GM10266 (cell line): ENCODE data around the gene NOSIP.

Experiments
- DNase-seq: peaks from one replicate; pipeline ENCODE4 v3.0.0; 2012; ENCODE audit errors: extremely low spot score
- CTCF ChIP-seq: IDR thresholded peaks from 2 replicates; pipeline ENCODE4 v1.5.1; 2012; ENCODE audit warnings: mild to moderate bottlenecking, low read depth; ENCODE audit not compliant: control insufficient read depth, insufficient read depth; ENCODE audit errors: missing control alignments

Gene NOSIP

GRCh38 chr19:49579947-49580263 lies 451 bp downstream of the NOSIP start:
- TF ChIP-seq CTCF = no peak
- no peak for DNase-seq

DNA sequence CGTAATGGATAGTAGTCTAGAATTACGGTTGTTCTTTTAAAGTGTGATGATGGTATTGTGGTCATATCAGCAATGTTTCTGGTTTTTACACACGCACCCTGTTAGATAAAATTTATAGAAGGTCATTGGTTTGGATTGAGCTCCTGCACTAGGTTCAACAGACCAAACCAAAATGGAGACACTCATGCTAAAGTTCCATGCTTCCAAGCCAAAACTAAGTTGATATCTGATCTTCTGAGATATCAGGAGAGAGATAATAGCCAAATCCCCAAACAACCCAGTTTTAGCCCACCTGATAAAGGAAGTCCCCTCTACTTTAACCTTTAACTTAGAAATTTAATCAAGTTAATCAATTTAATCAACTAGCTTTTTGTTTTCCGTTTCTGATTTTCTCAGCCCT lies 1.2 kb downstream of the NOSIP start:
- TF ChIP-seq CTCF = no peak
- no peak for DNase-seq

DNA sequence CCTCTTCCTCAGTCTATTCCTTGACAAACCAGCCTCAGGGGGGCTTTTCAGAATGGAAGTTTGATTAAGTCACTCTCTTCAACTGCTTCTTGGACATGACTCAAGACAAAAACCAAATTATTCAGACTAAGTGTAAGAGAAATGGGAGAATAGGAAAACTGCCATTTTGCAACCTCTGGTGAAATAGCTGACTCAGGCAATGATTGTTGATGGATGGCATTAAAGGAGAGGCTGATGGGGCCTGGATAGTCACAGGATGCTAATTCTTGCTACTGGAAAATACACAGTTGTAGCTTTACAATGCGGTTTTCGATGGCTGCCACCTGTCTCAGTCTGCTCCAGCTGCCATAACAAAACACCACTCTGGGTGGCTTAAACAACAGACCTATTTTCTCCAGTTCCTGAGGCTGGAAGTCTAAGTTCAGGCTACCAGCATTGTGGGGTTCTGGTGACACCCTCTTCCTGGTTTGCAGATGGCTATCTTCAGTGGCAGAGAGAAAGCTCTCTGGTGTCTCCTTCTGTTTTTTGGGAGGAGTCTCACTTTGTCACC lies 6.1 kb downstream of the NOSIP start:
- DNase-seq = no peak
- no peak for TF ChIP-seq CTCF

DNA sequence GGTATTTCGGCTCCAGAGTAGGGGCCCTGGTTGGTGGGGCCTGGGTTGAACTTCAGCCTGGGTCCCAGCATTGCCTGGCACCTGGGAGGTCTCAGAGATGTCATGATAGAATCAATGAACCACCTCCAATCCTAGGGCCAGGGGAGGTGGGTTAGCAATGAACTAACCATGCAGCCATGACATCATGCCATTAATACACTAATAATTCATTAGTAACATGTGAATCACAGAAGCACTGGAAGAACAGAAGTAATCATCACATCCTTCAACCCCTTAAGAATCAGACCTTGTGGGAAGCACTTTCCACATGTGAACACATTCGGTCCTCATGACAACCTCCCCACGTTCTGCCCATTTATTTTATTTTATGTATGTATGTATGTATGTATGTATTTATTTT lies 6.9 kb downstream of the NOSIP start:
- no peak for TF ChIP-seq CTCF
- DNase-seq = no peak

GRCh38 chr19:49573009-49573408 lies 7.3 kb downstream of the NOSIP start:
- TF ChIP-seq CTCF = no peak
- DNase-seq = no peak

DNA sequence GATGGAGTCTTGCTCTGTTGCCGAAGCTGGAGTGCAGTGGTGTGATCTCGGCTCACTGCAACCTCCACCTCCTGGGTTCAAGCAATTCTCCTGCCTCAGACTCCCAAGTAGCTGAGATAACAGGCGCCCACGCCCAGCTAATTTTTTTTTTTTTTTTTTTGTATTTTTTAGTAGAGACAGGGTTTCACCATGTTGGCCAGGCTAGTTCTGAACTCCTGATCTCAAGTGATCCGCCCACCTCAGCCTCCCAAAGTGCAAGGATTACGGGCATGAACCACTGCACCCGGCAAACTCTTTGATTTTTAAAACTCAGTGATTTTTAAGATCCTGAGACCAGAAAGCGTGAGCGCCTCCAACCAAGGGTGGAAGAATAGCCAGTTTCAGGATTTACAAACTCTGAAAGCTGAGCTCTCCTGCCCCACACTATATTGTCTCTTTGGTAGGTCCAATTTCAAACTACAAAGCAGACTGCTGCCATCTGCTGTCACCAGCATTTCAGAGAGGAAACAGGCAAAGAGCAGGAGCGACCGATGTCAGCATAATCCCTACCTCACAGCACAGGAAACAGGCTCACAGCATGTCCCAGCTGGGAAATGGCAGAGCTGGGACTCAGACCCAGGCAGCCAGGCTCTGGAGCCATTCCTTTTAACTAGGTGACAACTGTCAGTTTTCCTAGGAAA lies 9.2 kb downstream of the NOSIP start:
- no peak for DNase-seq
- TF ChIP-seq CTCF = peak; percentile 30

DNA sequence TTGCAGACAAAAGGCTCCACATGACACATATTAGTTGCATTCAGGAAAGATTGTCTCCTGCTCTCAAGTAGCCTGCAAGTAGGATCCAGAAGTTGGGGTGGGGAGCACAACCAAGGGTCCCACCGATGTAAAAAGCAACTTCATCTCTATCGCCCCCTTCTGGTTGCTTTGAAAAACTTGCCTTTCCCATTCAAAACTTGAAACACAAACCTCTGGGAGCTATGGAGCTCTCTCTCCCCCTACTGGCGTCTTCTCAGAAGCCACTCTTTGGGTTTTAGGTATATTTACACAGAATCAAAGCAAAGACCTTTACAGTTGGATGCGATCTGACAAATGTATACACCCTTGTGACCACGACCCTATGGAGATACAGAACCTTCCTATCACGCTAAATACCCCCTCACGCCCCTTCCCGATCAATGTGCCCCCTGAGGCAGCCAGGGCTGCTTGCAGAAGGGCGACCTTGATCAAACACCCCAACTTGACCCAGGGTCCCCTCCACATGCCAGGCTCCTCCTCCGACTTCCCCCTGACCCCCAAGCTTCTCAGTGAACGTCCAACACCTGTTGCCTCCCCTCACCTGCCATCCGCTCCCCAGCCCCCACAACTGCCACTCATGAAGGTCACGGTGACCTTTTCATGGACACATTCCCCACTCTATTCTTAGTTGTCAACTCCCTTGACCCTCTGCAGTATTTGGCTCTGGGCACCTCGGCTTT lies 10.1 kb downstream of the NOSIP start:
- peak; percentile 83 for TF ChIP-seq CTCF
- peak; percentile 81 for DNase-seq
